Astrocyte (in vitro differentiated cells and primary cell): ENCODE data around the gene FGF1. TPM values are rescaled to one million over a fixed set of nuclear protein-coding genes. Genes with fewer than 3 reads are reported as not detected.
A peak's percentile ranks its signal among the peaks of the same experiment; 100 is the strongest.

Source experiments
- DNase-seq: peaks from one replicate; pipeline ENCODE4 v3.0.0-alpha.2; 2010; ENCODE audit warnings: low read depth
- FAIRE-seq: peaks from 2 replicates; lab custom pipeline; 2011; peaks lifted over from hg19 to GRCh38; lab: Jason Lieb, UNC
- H2AFZ ChIP-seq: 2 replicates; pipeline ENCODE4 v1.6.0; 2012; ENCODE audit warnings: low read depth, low read length, inconsistent platforms
- H3K27ac ChIP-seq: 2 replicates; pipeline ENCODE4 v1.5.1; 2011; ENCODE audit warnings: low read depth, low read length, inconsistent platforms
- H3K27me3 ChIP-seq: 2 replicates; pipeline ENCODE4 v1.6.0; 2011; ENCODE audit warnings: low read length, inconsistent platforms; ENCODE audit not compliant: insufficient read depth
- H3K36me3 ChIP-seq: 2 replicates; pipeline ENCODE4 v1.5.1; 2011; ENCODE audit warnings: low read length, inconsistent platforms; ENCODE audit not compliant: insufficient read depth
- H3K4me1 ChIP-seq: 2 replicates; pipeline ENCODE4 v1.5.1; 2011; ENCODE audit warnings: low read length, inconsistent platforms; ENCODE audit not compliant: insufficient read depth
- H3K4me2 ChIP-seq: 2 replicates; pipeline ENCODE4 v1.6.0; 2012; ENCODE audit warnings: low read length, inconsistent platforms
- H3K4me3 ChIP-seq: 2 replicates; pipeline ENCODE4 v1.5.1; 2011; ENCODE audit warnings: low read depth, mild to moderate bottlenecking, low read length, inconsistent platforms; ENCODE audit not compliant: insufficient read depth
- H3K79me2 ChIP-seq: 2 replicates; pipeline ENCODE4 v1.6.0; 2012; ENCODE audit warnings: mild to moderate bottlenecking, low read length, inconsistent platforms; ENCODE audit not compliant: insufficient read depth
- H3K9ac ChIP-seq: 2 replicates; pipeline ENCODE4 v1.6.0; 2012; ENCODE audit warnings: mild to moderate bottlenecking, low read length, inconsistent platforms
- H3K9me3 ChIP-seq: 2 replicates; pipeline ENCODE4 v1.5.1; 2012; ENCODE audit warnings: low read depth, mild to moderate bottlenecking, low read length, inconsistent platforms; ENCODE audit not compliant: insufficient read depth
- H4K20me1 ChIP-seq: 2 replicates; pipeline ENCODE4 v1.6.0; 2012; ENCODE audit warnings: low read length, inconsistent platforms; ENCODE audit not compliant: insufficient read depth
- H3K27ac Mint-ChIP-seq: one replicate; pipeline ENCODE4 v1.8.0; 2021; ENCODE audit warnings: mild to moderate bottlenecking, mixed read lengths; ENCODE audit not compliant: unreplicated experiment
- H3K27me3 Mint-ChIP-seq: one replicate; pipeline ENCODE4 v1.8.0; 2021; ENCODE audit warnings: low read depth, mixed read lengths; ENCODE audit not compliant: unreplicated experiment
- H3K36me3 Mint-ChIP-seq: one replicate; pipeline ENCODE4 v1.8.0; 2021; ENCODE audit warnings: low read depth, mixed read lengths; ENCODE audit not compliant: unreplicated experiment
- H3K4me1 Mint-ChIP-seq: one replicate; pipeline ENCODE4 v1.8.0; 2021; ENCODE audit warnings: low read depth, mixed read lengths; ENCODE audit not compliant: unreplicated experiment
- H3K4me3 Mint-ChIP-seq: one replicate; pipeline ENCODE4 v1.8.0; 2021; ENCODE audit warnings: mild to moderate bottlenecking, moderate library complexity, mixed read lengths; ENCODE audit not compliant: unreplicated experiment
- H3K9me3 Mint-ChIP-seq: one replicate; pipeline ENCODE4 v1.8.0; 2021; ENCODE audit warnings: mild to moderate bottlenecking, mixed read lengths; ENCODE audit not compliant: unreplicated experiment
- EZH2 ChIP-seq: IDR thresholded peaks from 2 replicates; pipeline ENCODE4 v1.6.1; 2012; ENCODE audit warnings: mild to moderate bottlenecking, low read length, inconsistent platforms; ENCODE audit not compliant: insufficient read depth
- total RNA-seq: library from RNA; stranded (reverse); gene quantifications from 2 replicates; pipeline ENCODE4 v1.2.1, GENCODE V29; 2021
- TF ChIP-seq, protein P1 (sequence below): IDR thresholded peaks from 2 replicates; pipeline ENCODE4 v1.5.1; 2011; ENCODE audit warnings: low read depth, mild to moderate bottlenecking, inconsistent platforms, low read length, moderate library complexity; ENCODE audit not compliant: insufficient read depth

Gene FGF1
- total RNA-seq, 1 donor from 2014 or later, result 70.9 TPM

DNA sequence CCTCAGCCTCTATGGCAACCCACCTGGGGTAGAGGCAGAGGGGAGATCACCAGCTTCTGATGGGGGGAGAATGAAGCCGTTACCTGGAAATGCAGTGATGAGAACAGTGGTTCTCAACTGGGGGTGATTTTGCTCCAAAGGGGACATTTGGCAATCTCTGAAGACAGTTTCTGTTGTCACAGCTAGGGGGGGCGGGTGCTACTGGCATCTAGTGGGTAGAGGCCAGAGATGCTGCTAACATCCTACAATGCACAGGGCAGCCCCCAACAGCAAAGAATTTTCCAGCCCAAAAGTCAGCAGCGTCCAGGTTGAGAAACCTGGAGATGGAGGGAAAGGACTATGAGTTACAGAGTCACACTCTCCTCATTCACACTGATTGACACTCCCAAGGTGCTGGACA lies 84.5 kb downstream of the FGF1 start:
- H3K9ac ChIP-seq, result no peak overlapping the region
- H3K27ac ChIP-seq, result no peak overlapping the region
- no peak for DNase-seq

DNA sequence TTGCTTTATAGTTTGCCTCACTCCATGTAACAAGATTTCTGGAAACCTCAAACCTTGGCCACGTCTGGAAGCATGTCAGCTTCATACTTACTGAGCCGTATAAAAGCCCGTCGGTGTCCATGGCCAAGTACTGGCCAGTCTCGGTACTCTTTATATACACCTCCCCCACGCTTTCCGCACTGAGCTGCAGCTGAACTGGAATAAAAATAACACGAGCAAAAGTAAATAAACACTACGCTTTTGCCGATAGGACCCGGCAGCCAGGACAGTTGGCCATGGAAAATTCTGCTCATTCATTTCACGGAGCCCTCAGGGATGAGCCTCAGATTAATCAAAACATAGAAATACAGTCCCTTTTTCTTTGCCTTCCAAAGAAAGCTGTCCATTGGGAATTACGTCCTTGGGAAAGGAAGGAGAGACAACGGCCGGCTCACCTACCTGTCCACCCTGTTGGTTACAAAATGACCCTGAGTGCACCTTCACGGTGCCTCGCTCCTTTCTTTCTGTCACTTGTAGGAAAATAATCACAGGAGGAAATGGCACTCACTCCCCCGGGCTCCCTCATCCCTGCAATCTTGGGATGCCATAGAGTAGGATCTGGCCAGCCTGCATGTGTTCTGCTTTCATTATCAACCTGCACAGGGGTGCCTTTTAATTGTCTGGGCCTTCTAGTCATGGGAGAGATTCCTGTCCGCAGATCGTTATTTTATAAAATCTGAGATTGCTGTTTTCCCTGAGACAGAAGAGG lies 85.1 kb downstream of the FGF1 start:
- TF ChIP-seq EZH2, result no peak
- TF ChIP-seq, protein P1, sequence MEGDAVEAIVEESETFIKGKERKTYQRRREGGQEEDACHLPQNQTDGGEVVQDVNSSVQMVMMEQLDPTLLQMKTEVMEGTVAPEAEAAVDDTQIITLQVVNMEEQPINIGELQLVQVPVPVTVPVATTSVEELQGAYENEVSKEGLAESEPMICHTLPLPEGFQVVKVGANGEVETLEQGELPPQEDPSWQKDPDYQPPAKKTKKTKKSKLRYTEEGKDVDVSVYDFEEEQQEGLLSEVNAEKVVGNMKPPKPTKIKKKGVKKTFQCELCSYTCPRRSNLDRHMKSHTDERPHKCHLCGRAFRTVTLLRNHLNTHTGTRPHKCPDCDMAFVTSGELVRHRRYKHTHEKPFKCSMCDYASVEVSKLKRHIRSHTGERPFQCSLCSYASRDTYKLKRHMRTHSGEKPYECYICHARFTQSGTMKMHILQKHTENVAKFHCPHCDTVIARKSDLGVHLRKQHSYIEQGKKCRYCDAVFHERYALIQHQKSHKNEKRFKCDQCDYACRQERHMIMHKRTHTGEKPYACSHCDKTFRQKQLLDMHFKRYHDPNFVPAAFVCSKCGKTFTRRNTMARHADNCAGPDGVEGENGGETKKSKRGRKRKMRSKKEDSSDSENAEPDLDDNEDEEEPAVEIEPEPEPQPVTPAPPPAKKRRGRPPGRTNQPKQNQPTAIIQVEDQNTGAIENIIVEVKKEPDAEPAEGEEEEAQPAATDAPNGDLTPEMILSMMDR, result no peak
- H3K4me1 ChIP-seq, result peaks cover 40% of the 10 kb centered on the region
- H3K27ac ChIP-seq, result peak overlapping the region; percentile 40
- Mint-ChIP-seq H3K4me3 (no peak overlapping the region), H3K4me1 (peaks cover 49% of the 10 kb centered on the region), H3K36me3 (peaks cover 8% of the 10 kb centered on the region), H3K27ac (no peak overlapping the region), H3K27me3 (no peaks in the 10 kb centered on the region), H3K9me3 (no peaks in the 10 kb centered on the region)
- H3K36me3 ChIP-seq, result no peaks in the 10 kb centered on the region
- H3K4me3 ChIP-seq, result peak overlapping the region; percentile 13
- H3K4me2 ChIP-seq, result peak overlapping the region; percentile 73
- no peaks in the 10 kb centered on the region for H3K27me3 ChIP-seq
- peak overlapping the region; percentile 33 for H2AFZ ChIP-seq
- peak; percentile 81 for DNase-seq
- no peaks in the 10 kb centered on the region for H3K9me3 ChIP-seq
- H3K9ac ChIP-seq, result peak overlapping the region; percentile 39
- no peaks in the 10 kb centered on the region for H3K79me2 ChIP-seq
- H4K20me1 ChIP-seq, result no peaks in the 10 kb centered on the region
- FAIRE-seq, result no peak

More for the DNA sequence above, 84.5 kb downstream of the FGF1 start:
- Histone ChIP-seq H3K36me3 (no peaks in the 10 kb centered on the region), H3K79me2 (no peaks in the 10 kb centered on the region), H4K20me1 (no peaks in the 10 kb centered on the region), H3K9me3 (no peaks in the 10 kb centered on the region), H3K27me3 (no peaks in the 10 kb centered on the region), H3K4me3 (peak overlapping the region; percentile 13), H3K4me2 (peak overlapping the region; percentile 73), H3K4me1 (peaks cover 40% of the 10 kb centered on the region), H2AFZ (no peak overlapping the region)
- FAIRE-seq, result no peak
- H3K4me3 Mint-ChIP-seq, result no peak overlapping the region
- no peak overlapping the region for H3K27ac Mint-ChIP-seq
- no peaks in the 10 kb centered on the region for H3K9me3 Mint-ChIP-seq
- H3K27me3 Mint-ChIP-seq, result no peaks in the 10 kb centered on the region
- H3K36me3 Mint-ChIP-seq, result peaks cover 8% of the 10 kb centered on the region
- H3K4me1 Mint-ChIP-seq, result peaks cover 52% of the 10 kb centered on the region
- TF ChIP-seq, protein P1, result no peak
- TF ChIP-seq EZH2, result no peak

DNA sequence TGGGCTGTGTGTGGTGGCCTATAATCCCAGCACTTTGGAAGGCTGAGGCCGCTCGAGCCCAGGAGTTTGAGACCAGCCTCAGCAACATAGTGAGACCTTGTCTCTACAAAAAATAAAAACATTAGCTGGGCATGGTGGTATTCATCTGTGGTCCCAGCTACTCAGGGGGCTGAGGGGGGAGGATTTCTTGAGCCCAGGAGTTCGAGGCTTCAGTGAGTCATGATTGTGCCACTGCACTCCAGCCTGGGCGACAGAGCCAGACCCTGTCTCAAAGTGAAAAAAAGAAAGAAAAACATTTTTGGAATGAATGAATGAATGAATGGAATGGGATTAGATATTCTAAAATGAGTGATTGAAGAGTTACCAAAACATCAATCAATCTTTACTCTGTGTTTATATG lies 85.8 kb downstream of the FGF1 start:
- H3K9me3 Mint-ChIP-seq, result no peaks in the 10 kb centered on the region
- Histone ChIP-seq H3K9me3 (no peaks in the 10 kb centered on the region), H4K20me1 (no peaks in the 10 kb centered on the region), H2AFZ (no peak overlapping the region), H3K27ac (no peak overlapping the region), H3K36me3 (no peaks in the 10 kb centered on the region), H3K79me2 (no peaks in the 10 kb centered on the region), H3K9ac (peak overlapping the region; percentile 39), H3K4me1 (peaks cover 40% of the 10 kb centered on the region), H3K27me3 (no peaks in the 10 kb centered on the region), H3K4me3 (no peak overlapping the region), H3K4me2 (peak overlapping the region; percentile 73)
- H3K4me1 Mint-ChIP-seq, result peaks cover 44% of the 10 kb centered on the region
- H3K27me3 Mint-ChIP-seq, result no peaks in the 10 kb centered on the region
- H3K4me3 Mint-ChIP-seq, result no peak overlapping the region
- DNase-seq, result no peak
- no peak overlapping the region for H3K27ac Mint-ChIP-seq
- peaks cover 9% of the 10 kb centered on the region for H3K36me3 Mint-ChIP-seq
- FAIRE-seq, result no peak
- no peak for TF ChIP-seq EZH2
